ENCODE data around the gene ILF3.

GRCh38 chr19:10727685-10728201 lies 73.6 kb downstream of the ILF3 start:
- no peak for TF ChIP-seq CTCF (IDR thresholded peaks at IDR 0.05 in 4 of 5, conservative IDR thresholded peaks at IDR 0.05 in 1 of 5)
- TF ChIP-seq POLR2A (IDR thresholded peaks at IDR 0.05) = no peak

All from gastrocnemius medialis (tissue), 4 donors.